HG02852 (cell line): ENCODE data around the gene HMMR.
"Not testable (repeated sequence)": the region's sequence is repeated elsewhere in the genome, so short reads cannot be mapped to it uniquely, and the experiment has no call there.

Source experiments
- ATAC-seq: cut with Tn5 transposase; IDR thresholded peaks from one replicate; pipeline ENCODE4 v1.9.1; 2021; ENCODE audit warnings: mild to moderate bottlenecking, moderate library complexity; ENCODE audit not compliant: unreplicated experiment

HMMR gene

GRCh38 chr5:163460562-163461171 is at the start of gene HMMR:
Gene HMMR (plus strand): TSS chr5:163460632. CDS start chr5:163460693, 61 bp downstream.
- ATAC-seq, result no peak

GRCh38 chr5:163415673-163416072 is 44.8 kb upstream of the HMMR start:
- ATAC-seq, result not testable (repeated sequence)

GRCh38 chr5:163424836-163425235 is 35.6 kb upstream of the HMMR start:
- ATAC-seq, result no peak

DNA sequence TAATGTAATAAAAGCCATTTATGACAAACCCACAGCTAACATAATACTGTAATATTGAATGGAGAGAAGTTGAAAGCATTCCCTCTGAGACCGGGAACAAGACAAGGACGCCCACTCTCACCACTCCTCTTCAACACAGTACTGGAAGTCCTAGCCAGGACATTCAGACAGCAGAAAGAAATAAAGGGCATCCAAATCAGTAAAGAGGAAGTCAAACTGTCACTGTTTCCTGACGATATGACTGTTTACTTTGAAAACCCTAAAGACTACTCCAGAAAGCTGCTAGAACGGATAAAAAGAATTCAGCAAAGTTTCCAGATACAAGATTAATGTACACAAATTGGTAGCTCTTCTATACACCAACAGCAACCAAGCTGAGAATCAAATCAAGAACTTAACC is 34.3 kb upstream of the HMMR start:
- ATAC-seq, result not testable (repeated sequence)

GRCh38 chr5:163432544-163432943 is 27.9 kb upstream of the HMMR start:
- no peak for ATAC-seq

- no peak for ATAC-seq
Observed at GRCh38 chr5:163433271-163433670, 27.2 kb upstream of the HMMR start.

DNA sequence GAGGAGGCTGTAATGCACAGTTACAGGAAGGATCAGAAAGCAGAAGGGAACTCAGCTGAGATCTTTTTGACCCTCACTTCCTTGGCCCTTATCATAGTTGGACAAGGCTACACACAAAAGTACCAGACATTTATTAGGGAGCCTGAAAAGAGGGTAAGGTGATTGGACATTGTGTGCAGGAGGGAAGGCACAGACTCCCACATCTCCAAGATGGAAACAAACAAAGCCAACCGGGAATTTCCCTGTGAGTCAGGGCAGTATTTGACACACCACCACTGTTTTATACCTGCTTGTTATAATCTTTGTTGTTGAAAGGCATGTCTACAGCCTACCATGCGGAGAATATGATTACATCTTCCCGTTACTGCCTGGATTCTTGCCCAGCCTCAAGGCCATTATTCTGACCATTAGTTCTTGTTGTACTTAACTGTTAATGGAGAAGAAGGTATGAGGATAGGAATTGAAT is 26.0 kb upstream of the HMMR start:
- ATAC-seq, result no peak

DNA sequence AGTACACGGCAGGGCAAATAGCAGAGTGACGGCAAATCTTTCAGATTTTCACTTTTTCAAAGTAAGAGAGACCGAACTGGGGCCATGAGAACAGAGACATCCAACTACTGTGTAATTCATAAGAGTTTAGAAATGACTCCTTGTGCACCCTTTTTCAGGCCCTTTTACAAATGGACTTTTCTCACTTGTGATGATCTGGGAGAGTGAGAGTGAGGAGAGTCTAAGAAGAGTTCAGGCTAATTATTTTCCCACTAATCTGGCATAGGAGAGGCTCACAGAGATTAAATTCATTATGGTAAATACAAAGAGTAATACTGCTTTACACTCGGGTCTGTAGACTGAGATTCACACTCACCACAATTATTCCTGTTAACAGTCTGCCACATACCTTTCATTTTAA is 23.9 kb upstream of the HMMR start:
- no peak for ATAC-seq

GRCh38 chr5:163437011-163437308 is 23.5 kb upstream of the HMMR start:
- no peak for ATAC-seq

- ATAC-seq, result peak; percentile 95
Observed at GRCh38 chr5:163437309-163438182, 22.9 kb upstream of the HMMR start, which contains the start of gene CCNG1. Gene CCNG1 (plus strand): TSS chr5:163437595. CDS start chr5:163439257, 1,662 bp downstream.

- ATAC-seq, result peak; percentile 9
Observed at GRCh38 chr5:163439092-163439425, 21.4 kb upstream of the HMMR start.

DNA sequence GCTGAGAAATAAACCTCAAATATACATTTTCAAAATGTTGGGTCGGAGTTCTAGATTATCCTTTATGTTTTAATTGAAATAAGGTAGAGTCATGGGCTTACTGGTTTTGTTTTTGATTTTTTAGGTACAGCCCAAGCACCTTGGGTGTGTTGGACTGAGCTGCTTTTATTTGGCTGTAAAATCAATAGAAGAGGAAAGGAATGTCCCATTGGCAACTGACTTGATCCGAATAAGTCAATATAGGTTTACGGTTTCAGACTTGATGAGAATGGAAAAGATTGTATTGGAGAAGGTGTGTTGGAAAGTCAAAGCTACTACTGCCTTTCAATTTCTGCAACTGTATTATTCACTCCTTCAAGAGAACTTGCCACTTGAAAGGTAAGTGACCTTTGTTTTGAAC is 19.5 kb upstream of the HMMR start:
- ATAC-seq, result no peak

DNA sequence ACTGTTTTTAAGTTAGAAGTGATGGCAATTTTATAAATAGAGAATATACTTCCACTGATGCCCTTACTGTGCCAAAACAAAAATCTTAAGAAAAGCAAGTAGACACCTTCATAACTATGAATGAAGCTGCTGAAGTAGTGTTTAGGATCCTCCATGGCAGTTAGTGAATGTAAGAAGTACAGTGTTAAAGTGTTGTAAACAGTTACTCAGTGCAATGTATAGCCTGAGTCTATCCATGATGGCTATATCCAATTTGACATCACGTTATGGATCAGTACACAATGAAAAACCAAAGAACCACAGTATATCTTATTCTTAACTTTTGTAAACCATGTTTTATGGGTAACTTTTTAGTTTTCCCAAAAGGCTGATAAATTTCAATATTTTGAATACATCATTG is 15.9 kb upstream of the HMMR start:
- ATAC-seq, result no peak

GRCh38 chr5:163445345-163445744 is 15.1 kb upstream of the HMMR start:
- ATAC-seq, result no peak

DNA sequence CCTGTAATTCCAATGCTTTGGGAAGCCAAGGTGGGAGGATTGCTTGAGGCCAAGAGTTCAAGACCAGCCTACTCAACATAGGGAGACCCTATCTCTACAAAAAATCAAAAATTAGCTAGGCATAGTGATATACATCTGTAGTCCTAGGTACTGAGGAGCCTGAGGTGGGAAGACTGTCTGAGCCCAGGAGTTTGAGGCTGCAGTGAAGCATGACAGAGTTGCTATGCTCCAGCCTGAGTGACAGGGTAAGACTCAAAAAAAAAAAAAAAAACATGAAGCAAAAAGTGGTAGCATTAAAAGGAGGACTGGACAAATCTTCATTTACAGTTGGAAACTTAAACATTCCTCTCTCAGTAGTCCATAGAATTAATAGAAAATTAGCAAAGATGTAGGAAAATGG is 13.2 kb upstream of the HMMR start:
- no peak for ATAC-seq

- no peak for ATAC-seq
Observed at GRCh38 chr5:163447875-163448274, 12.6 kb upstream of the HMMR start.

GRCh38 chr5:163448491-163448890 is 11.9 kb upstream of the HMMR start:
- no peak for ATAC-seq

GRCh38 chr5:163451489-163451888 is 8.9 kb upstream of the HMMR start:
- no peak for ATAC-seq

DNA sequence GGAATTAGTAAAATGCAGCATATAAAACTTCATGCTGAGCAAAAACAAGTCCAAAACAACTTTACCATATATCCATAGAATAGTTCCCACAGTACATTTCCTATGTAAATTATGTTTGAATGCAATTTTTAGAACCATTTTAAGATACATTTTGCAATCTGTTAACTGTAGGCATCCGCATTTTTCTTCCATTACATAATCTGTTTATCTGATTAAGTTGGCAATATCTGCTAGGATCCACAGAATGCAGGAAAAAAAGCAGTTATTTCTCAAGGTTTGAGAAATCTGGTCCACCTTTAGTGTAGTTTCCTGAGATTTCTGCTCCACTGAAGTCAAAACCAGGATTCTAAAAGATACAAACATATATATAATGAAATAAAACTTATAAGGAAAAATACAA is 6.7 kb upstream of the HMMR start:
- ATAC-seq, result no peak

DNA sequence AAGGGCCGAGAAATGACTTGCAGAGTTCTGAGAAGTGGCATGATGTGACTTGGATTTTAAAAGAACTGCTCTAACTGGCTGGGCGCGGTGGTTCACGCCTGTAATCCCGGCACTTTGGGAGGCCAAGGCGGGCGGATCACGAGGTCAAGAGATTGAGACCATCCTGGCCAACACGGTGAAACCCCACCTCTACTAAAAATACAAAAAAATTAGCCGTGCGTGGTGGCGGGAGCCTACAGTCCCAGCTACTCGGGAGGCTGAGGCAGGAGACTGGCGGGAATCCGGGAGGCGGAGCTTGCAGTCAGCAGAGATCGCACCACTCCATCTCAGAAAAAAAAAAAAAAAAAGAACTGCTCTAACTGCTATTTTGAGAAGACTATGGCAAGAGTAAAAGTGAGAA is 5.0 kb upstream of the HMMR start:
- not testable (repeated sequence) for ATAC-seq

DNA sequence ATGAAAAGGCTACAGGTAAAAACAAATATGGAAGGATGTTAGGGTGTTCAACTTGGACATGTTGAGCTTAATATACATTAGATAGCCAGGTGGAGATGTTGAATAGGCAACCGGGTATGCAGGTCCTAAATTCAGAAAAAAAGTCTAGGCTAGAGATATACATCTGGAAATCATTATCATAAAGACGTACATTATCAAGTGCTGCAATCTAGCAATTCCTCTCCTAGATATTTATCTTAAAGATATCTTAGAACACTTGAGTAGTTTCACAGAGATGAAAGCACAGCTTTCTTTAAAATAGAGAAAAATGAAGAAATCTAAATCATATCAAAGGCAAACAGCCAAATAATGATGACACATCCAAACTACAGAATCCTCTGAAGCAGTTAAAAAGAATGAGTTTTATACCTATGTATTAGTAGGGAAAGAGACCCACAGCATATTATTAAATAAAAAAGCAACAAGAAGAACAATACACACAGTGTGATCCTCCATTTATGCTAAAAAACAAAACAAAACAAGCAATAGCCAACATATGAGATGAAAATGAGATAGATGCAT is 4.3 kb upstream of the HMMR start:
- no peak for ATAC-seq

DNA sequence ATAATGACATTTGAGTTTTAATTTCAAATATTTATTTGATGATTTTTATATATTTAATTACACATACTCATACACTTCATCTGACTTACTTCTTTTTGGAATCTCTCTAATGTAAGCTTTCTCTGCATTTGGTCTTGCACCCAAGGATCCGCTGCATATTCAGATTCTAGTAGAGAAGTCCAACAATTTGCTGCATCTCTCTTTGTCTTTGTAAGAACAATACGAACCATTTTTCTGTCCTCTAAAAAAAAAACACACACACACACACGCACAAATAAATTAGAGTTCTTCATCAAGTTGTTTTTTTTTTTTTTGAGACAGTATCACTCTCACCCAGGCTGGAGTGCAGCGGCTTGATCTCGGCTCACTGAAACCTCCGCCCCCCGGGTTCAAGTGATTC is 3.6 kb upstream of the HMMR start:
- no peak for ATAC-seq
